ENCODE measurements around the gene ZFP69.

- TF ChIP-seq EZH2phosphoT487 (conservative IDR thresholded peaks at IDR 0.05; ENCODE audit: low read length) = no peak
- TF ChIP-seq CTCF (IDR thresholded peaks at IDR 0.05; ENCODE audit: insufficient read depth, low read length, poor library complexity, severe bottlenecking) = peak; percentile 67
Observed at GRCh38 chr1:40438391-40439015, 38.6 kb upstream of the ZFP69 start.

Data from SU-DHL-6 (cell line).